HFF-Myc (cell line): ENCODE measurements around the gene C2orf92.

Experiments used
- DNase-seq: peaks from one replicate; pipeline ENCODE4 v3.0.0-alpha.2; 2011; ENCODE audit warnings: low read depth; ENCODE audit errors: extremely low read depth
- H3K4me3 ChIP-seq: replicated peaks from 2 replicates; pipeline ENCODE4 v1.5.1; 2011; ENCODE audit warnings: low read depth, mild to moderate bottlenecking, control low read depth, low read length
- TF ChIP-seq, protein P1 (sequence below): IDR thresholded peaks from 2 replicates; pipeline ENCODE4 v1.5.1; 2012; ENCODE audit warnings: mild to moderate bottlenecking, low read depth, low read length, control low read depth; ENCODE audit errors: missing control alignments

C2orf92 gene

DNA sequence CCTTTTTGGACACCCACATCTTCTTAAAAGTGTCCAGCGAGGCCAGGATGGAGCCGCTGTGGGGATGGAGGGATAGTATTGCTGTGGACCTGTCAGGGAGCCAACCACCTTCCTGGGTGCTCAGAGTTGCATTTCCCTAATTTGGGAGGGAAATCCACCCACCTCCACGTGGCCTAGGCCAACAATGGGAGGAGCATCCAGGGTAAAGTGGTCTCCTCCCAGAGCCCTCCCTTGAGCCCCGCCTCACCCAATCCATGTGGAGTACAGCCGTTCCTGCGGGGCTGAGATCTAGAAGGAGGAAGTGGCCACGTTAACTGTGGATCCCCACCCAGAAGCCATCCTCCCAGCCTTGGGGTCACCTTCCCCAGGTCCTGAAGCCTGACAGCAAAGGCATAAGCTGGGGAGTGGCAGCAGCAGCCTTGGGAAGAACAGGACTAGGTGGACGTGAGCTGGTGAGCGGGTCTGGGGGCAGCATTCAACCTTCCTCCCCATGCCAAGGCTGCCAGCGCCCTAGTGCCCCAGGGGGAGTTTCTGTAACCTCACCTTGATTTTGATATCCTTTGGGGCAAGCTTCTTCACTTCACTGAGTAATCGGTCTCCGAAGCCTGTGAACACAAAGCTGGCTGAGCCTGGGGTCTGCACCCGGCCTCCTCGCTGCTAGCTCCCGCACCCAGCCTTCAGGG is 12.5 kb upstream of the C2orf92 start:
- DNase-seq: no peak
- TF ChIP-seq, protein P1, sequence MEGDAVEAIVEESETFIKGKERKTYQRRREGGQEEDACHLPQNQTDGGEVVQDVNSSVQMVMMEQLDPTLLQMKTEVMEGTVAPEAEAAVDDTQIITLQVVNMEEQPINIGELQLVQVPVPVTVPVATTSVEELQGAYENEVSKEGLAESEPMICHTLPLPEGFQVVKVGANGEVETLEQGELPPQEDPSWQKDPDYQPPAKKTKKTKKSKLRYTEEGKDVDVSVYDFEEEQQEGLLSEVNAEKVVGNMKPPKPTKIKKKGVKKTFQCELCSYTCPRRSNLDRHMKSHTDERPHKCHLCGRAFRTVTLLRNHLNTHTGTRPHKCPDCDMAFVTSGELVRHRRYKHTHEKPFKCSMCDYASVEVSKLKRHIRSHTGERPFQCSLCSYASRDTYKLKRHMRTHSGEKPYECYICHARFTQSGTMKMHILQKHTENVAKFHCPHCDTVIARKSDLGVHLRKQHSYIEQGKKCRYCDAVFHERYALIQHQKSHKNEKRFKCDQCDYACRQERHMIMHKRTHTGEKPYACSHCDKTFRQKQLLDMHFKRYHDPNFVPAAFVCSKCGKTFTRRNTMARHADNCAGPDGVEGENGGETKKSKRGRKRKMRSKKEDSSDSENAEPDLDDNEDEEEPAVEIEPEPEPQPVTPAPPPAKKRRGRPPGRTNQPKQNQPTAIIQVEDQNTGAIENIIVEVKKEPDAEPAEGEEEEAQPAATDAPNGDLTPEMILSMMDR: no peak
- H3K4me3 ChIP-seq: no peak overlapping the region

DNA sequence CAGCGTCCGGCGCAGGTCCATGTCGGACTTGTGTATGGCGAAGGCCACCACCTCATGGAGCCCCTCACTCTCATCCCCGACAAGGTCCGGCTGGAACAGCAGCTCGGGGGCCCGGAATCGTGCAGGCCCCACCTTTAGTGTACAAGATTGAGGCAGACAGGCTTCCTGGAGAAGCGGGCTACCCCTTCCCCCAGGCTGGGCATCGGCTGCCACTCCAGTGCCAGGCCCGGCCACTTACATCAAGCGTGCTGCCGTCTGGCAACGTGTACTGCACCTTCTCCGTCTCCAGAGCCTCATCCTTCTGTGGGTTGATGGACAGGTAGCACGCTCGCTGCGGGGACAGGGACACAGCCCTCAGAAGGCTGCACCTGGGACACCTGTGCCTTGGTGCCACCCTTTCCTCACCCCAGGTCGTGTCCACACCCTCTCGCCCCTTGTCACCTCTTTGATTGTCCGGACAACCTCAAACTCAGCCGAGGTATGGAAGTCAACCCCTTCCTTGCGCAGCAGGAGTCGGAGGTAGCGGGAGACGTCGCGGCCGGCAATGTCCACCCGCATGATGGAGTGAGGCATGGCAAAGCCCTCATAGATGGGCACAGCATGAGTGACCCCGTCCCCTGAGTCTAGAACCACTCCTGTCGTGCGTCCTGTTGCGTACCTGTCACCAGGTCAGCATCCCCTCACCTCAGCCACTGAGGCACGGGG is 11.4 kb upstream of the C2orf92 start:
- TF ChIP-seq, protein P1: no peak
- no peak for DNase-seq
- H3K4me3 ChIP-seq: no peak overlapping the region

DNA sequence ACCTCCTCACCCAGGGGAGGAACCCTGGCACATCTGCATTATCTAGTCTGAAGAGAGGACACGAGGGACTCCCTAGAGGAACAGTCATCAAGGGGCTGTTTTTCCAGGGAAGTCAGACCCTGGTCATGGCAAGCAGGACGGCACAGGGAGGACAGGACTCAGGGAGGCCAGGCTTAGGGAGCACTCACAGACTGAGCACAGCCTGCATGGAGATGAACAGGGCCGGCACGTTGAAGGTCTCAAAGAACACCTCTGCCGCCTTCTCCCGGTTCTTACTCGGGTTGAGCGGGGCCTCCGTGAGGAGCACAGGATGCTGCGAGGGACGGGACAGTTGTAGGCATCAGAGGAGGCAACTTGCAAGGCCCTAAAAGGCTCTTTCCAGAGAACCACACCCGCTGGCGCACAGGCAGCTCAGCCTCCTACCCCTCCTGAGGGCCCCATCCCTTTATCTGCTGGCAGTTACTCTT is 10.8 kb upstream of the C2orf92 start:
- no peak for DNase-seq
- TF ChIP-seq, protein P1: no peak
- no peak overlapping the region for H3K4me3 ChIP-seq

DNA sequence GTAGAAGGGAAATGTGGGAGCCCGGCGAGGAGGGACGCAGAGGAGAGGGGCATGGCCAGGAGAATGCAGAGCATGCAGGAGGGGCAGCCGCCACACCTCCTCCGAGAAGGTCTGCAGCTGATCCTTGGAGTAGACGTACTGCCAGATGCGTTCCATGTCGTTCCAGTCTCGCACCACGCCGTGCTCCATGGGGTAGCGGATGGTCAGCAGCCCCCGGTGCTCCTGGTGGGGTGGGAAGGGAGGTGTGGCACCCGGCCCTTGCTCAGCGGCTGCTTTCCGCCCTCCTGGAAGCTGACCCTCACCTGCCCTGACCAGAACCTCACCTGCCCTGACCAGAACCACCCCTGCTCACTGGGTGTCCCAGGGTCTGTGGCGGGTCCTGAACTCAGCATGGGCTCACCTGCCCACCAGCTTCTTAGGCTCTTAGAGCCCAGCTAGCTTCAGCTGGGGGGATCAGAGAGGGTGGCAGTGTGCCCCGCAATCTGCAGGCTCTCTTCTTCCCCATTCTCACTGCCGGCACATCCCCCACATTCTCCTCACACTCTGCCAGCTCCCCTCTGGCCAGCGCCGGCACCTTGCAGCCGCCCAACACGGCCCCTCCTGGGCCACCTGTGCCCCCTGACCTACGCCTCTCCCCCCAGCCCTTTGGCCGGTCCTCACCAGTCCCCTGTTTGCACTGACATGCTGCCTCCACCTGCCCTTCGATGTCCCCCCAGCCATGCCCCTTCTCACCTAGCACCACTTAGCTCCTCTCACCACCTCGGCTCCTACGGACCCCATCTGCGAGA is 10.1 kb upstream of the C2orf92 start:
- no peak overlapping the region for H3K4me3 ChIP-seq
- DNase-seq: no peak
- TF ChIP-seq, protein P1: no peak

DNA sequence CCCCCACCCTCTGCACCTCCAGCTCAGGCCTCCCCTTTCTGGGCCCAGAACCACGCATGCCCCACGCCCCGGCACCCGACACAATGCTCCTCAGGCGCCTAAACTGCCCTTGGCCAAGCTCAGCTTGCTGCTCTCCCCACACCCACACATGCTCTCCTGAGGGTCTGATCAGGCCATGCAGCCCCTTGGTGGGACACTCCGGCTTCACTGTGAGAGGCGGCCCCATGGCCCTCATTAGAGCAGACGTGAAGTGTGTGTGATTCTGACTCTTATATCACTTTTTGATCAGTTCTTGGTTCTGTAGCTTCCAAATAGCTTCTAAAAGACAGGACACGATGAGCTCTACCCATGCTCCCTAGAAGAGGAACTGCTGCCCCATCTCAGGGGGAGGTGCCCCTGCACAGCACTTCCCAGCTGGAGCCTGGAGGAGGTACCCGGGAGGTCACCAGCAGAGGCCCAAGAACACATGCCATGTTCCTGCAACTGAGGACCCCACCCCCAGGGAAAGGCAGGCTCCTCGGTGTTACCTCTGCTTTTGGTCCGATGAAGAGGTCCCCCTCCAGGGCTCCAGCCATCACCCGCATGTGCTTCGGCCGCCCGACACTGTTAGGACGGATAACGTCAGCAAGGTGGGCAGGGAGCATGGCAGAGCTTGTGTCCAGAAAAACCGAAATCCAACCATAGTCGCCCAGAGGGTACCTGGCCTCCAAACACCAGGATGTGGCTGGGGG is 9.3 kb upstream of the C2orf92 start:
- DNase-seq: no peak
- TF ChIP-seq, protein P1: no peak
- H3K4me3 ChIP-seq: no peak overlapping the region

DNA sequence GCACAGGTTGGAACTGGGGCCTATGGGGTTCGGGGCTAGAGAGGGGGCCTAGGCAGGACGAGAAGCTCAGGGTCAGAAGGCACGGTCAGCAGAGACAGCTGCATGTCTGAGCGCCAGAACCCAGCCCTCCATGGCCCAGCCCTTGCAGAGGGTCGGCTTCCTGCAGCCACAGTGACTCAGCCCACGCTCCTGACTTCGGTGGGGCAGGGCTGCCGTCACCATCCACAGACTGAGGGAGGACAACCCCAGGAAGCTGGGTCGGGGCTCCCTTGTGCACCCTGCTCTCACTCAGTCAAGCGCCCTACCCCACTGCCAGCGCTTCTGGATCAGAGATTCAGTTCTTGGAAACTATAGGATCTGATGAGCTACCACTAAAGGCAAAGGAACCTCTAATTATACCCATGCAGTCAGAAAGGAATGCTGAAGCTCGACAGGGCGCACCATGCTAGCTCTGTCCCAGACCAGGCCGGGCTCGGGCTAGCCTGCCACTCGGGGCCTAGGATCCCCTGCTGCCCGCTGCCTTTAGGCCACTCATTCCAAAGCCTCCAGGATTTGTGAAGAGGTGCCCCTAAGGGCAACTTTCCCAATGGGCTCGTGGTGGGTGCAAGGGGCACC is 8.6 kb upstream of the C2orf92 start:
- no peak overlapping the region for H3K4me3 ChIP-seq
- DNase-seq: no peak
- TF ChIP-seq, protein P1: no peak
